Astrocyte of the cerebellum (primary cell): Measurements from ENCODE around the gene AFAP1.

Experiments used
- DNase-seq: peaks from one replicate; pipeline ENCODE4 v3.0.0-alpha.2; 2011; ENCODE audit warnings: low read depth
- H3K4me3 ChIP-seq: 2 replicates; pipeline ENCODE4 v1.5.1; 2011; ENCODE audit warnings: mild to moderate bottlenecking, low read depth, low read length, moderate library complexity
- CTCF ChIP-seq: IDR thresholded peaks from 2 replicates; pipeline ENCODE4 v1.5.1; 2012; ENCODE audit warnings: low read length, low read depth, moderate library complexity, mild to moderate bottlenecking; ENCODE audit errors: missing control alignments
- in situ Hi-C: cut with HindIII; loops from 2 replicates; pipeline ENCODE4 v1.10.0; 2017; ENCODE audit warnings: low sequenced_read_pairs

The AFAP1 gene

GRCh38 chr4:7740866-7741525, 198.7 kb downstream of the AFAP1 start:
- no peak for DNase-seq
- TF ChIP-seq CTCF = no peak
- H3K4me3 ChIP-seq = no peak overlapping the region
- in situ Hi-C loops = no loop called here

- no peak for DNase-seq
- H3K4me3 ChIP-seq = no peak overlapping the region
- no peak for TF ChIP-seq CTCF
- in situ Hi-C loops = no loop called here
Measured at GRCh38 chr4:7739918-7740865, 199.5 kb downstream of the AFAP1 start.

- TF ChIP-seq CTCF = no peak
- no peak overlapping the region for H3K4me3 ChIP-seq
- in situ Hi-C loops = no loop called here
- no peak for DNase-seq
Measured at GRCh38 chr4:7739077-7739917, 200.4 kb downstream of the AFAP1 start.

GRCh38 chr4:7738458-7739076, 201.1 kb downstream of the AFAP1 start:
- in situ Hi-C loops = no loop called here
- DNase-seq = no peak
- TF ChIP-seq CTCF = no peak
- no peak overlapping the region for H3K4me3 ChIP-seq

GRCh38 chr4:7737752-7738457, 201.8 kb downstream of the AFAP1 start:
- TF ChIP-seq CTCF = no peak
- DNase-seq = no peak
- no peak overlapping the region for H3K4me3 ChIP-seq
- in situ Hi-C loops = no loop called here
